HAP-1 (cell line): ENCODE results near the gene STN1.

Source experiments
- DNase-seq, 2 experiments: peaks; one replicate each; pipeline ENCODE4 v3.0.0-alpha.2; 2016 to 2020; ENCODE audit warnings: low spot score in 2 of 2
- H3K27me3 ChIP-seq: fragments of 250-450 bp; sonication (Bioruptor Pico); 2 replicates; pipeline ENCODE4 v1.5.1; 2020; ENCODE audit warnings: low read depth, mild to moderate bottlenecking, moderate library complexity
- H3K36me3 ChIP-seq: fragments of 250-450 bp; sonication (Bioruptor Pico); replicated peaks from 2 replicates; pipeline ENCODE4 v1.5.1; 2020; ENCODE audit warnings: mild to moderate bottlenecking
- H3K4me1 ChIP-seq: fragments of 250-450 bp; sonication (Bioruptor Pico); 2 replicates; pipeline ENCODE4 v1.5.1; 2020; ENCODE audit warnings: mild to moderate bottlenecking
- H3K4me3 ChIP-seq: fragments of 250-450 bp; sonication (Bioruptor Pico); 2 replicates; pipeline ENCODE4 v1.5.1; 2020; ENCODE audit warnings: mild to moderate bottlenecking, moderate library complexity
- H3K9me3 ChIP-seq: fragments of 250-450 bp; sonication (Bioruptor Pico); 2 replicates; pipeline ENCODE4 v1.5.1; 2020; ENCODE audit warnings: mild to moderate bottlenecking, moderate library complexity
- in situ Hi-C: fragments of 300-500 bp; cut with MboI; formaldehyde crosslinking; loops from 3 replicates; pipeline ENCODE4 v1.14.3; 2020; ENCODE audit warnings: low sequenced_read_pairs, inconsistent platforms, mixed read lengths

Gene STN1

GRCh38 chr10:103922659-103923058 lies 4.7 kb upstream of the STN1 start:
- Histone ChIP-seq H3K4me1 (peaks cover 5% of the 10 kb centered on the region), H3K9me3 (no peaks in the 10 kb centered on the region), H3K4me3 (no peak overlapping the region), H3K36me3 (no peaks in the 10 kb centered on the region), H3K27me3 (no peaks in the 10 kb centered on the region)
- DNase-seq = no peak
- in situ Hi-C loops = no loop called here

- H3K9me3 ChIP-seq = no peaks in the 10 kb centered on the region
- peaks cover 9% of the 10 kb centered on the region for H3K4me1 ChIP-seq
- DNase-seq = no peak
- H3K27me3 ChIP-seq = no peaks in the 10 kb centered on the region
- no peak overlapping the region for H3K4me3 ChIP-seq
- in situ Hi-C loops = no loop called here
- no peaks in the 10 kb centered on the region for H3K36me3 ChIP-seq
Observed at GRCh38 chr10:103921750-103922195, 3.8 kb upstream of the STN1 start.

GRCh38 chr10:103921248-103921647 lies 3.3 kb upstream of the STN1 start:
- Histone ChIP-seq H3K4me3 (no peak overlapping the region), H3K4me1 (peaks cover 14% of the 10 kb centered on the region), H3K27me3 (no peaks in the 10 kb centered on the region), H3K36me3 (no peaks in the 10 kb centered on the region), H3K9me3 (no peaks in the 10 kb centered on the region)
- in situ Hi-C loops = no loop called here
- DNase-seq = no peak

- in situ Hi-C loops = no loop called here
- Histone ChIP-seq H3K36me3 (no peaks in the 10 kb centered on the region), H3K9me3 (peaks cover 4% of the 10 kb centered on the region; the same call in 1 of the 2 replicates), H3K4me1 (peaks cover 17% of the 10 kb centered on the region), H3K4me3 (no peak overlapping the region), H3K27me3 (no peaks in the 10 kb centered on the region)
- no peak for DNase-seq
Observed at GRCh38 chr10:103919648-103920025, 1.7 kb upstream of the STN1 start.

- peak; percentile 31 to 59 for DNase-seq
- Histone ChIP-seq H3K9me3 (peaks cover 4% of the 10 kb centered on the region; the same call in 1 of the 2 replicates), H3K27me3 (no peaks in the 10 kb centered on the region), H3K36me3 (no peaks in the 10 kb centered on the region), H3K4me1 (peaks cover 17% of the 10 kb centered on the region), H3K4me3 (peak overlapping the region; percentile 52)
- in situ Hi-C loops = no loop called here
Observed at GRCh38 chr10:103917302-103918052, 507 bp downstream of the STN1 start.

- in situ Hi-C loops = no loop called here
- H3K27me3 ChIP-seq = no peaks in the 10 kb centered on the region
- no peaks in the 10 kb centered on the region for H3K36me3 ChIP-seq
- peak overlapping the region; percentile 52 for H3K4me3 ChIP-seq
- H3K4me1 ChIP-seq = peaks cover 17% of the 10 kb centered on the region
- peaks cover 4% of the 10 kb centered on the region; the same call in 1 of the 2 replicates for H3K9me3 ChIP-seq
- DNase-seq = no peak
Observed at GRCh38 chr10:103916876-103917275, 1.1 kb downstream of the STN1 start.

GRCh38 chr10:103916254-103916653 lies 1.7 kb downstream of the STN1 start:
- Histone ChIP-seq H3K36me3 (no peaks in the 10 kb centered on the region), H3K27me3 (no peaks in the 10 kb centered on the region), H3K9me3 (peaks cover 4% of the 10 kb centered on the region; the same call in 1 of the 2 replicates), H3K4me3 (no peak overlapping the region), H3K4me1 (peaks cover 17% of the 10 kb centered on the region)
- in situ Hi-C loops = no loop called here
- DNase-seq = no peak

- in situ Hi-C loops = no loop called here
- H3K27me3 ChIP-seq = no peaks in the 10 kb centered on the region
- peaks cover 17% of the 10 kb centered on the region for H3K4me1 ChIP-seq
- DNase-seq = no peak
- no peaks in the 10 kb centered on the region for H3K36me3 ChIP-seq
- H3K9me3 ChIP-seq = peaks cover 4% of the 10 kb centered on the region; the same call in 1 of the 2 replicates
- no peak overlapping the region for H3K4me3 ChIP-seq
Observed at GRCh38 chr10:103915796-103916195, 2.2 kb downstream of the STN1 start.

GRCh38 chr10:103912759-103913158 lies 5.2 kb downstream of the STN1 start:
- H3K9me3 ChIP-seq = peaks cover 4% of the 10 kb centered on the region; the same call in 1 of the 2 replicates
- in situ Hi-C loops = no loop called here
- no peak for DNase-seq

GRCh38 chr10:103911021-103911459 lies 6.9 kb downstream of the STN1 start:
- Histone ChIP-seq H3K36me3 (no peaks in the 10 kb centered on the region), H3K4me3 (no peak overlapping the region), H3K9me3 (peaks cover 4% of the 10 kb centered on the region; the same call in 1 of the 2 replicates), H3K4me1 (peaks cover 11% of the 10 kb centered on the region), H3K27me3 (no peaks in the 10 kb centered on the region)
- DNase-seq = no peak
- in situ Hi-C loops = no loop called here

More at GRCh38 chr10:103912759-103913158, 5.2 kb downstream of the STN1 start:
- Histone ChIP-seq H3K36me3 (no peaks in the 10 kb centered on the region), H3K4me3 (no peak overlapping the region), H3K4me1 (peaks cover 22% of the 10 kb centered on the region), H3K27me3 (no peaks in the 10 kb centered on the region)

- H3K4me1 ChIP-seq = peaks cover 11% of the 10 kb centered on the region
- DNase-seq = no peak
Observed at GRCh38 chr10:103910442-103911012, 7.5 kb downstream of the STN1 start.

GRCh38 chr10:103905441-103905840 lies 12.5 kb downstream of the STN1 start:
- in situ Hi-C loops = no loop called here
- Histone ChIP-seq H3K27me3 (no peaks in the 10 kb centered on the region), H3K9me3 (no peaks in the 10 kb centered on the region), H3K36me3 (no peaks in the 10 kb centered on the region; the same call in 1 of the 2 replicates), H3K4me3 (no peak overlapping the region), H3K4me1 (peaks cover 11% of the 10 kb centered on the region)
- no peak for DNase-seq

More at GRCh38 chr10:103910442-103911012, 7.5 kb downstream of the STN1 start:
- Histone ChIP-seq H3K9me3 (peaks cover 4% of the 10 kb centered on the region; the same call in 1 of the 2 replicates), H3K4me3 (no peak overlapping the region), H3K36me3 (no peaks in the 10 kb centered on the region), H3K27me3 (no peaks in the 10 kb centered on the region)
- in situ Hi-C loops = no loop called here

GRCh38 chr10:103901299-103901698 lies 16.7 kb downstream of the STN1 start:
- Histone ChIP-seq H3K36me3 (no peaks in the 10 kb centered on the region; the same call in 1 of the 2 replicates), H3K4me1 (no peaks in the 10 kb centered on the region; the same call in none of the 2 replicates), H3K27me3 (no peaks in the 10 kb centered on the region), H3K4me3 (no peak overlapping the region), H3K9me3 (no peaks in the 10 kb centered on the region)
- in situ Hi-C loops = no loop called here
- DNase-seq = no peak

- H3K36me3 ChIP-seq = no peaks in the 10 kb centered on the region
- H3K4me1 ChIP-seq = peaks cover 5% of the 10 kb centered on the region
- H3K27me3 ChIP-seq = no peaks in the 10 kb centered on the region
- H3K9me3 ChIP-seq = no peaks in the 10 kb centered on the region
- DNase-seq = no peak
- no peak overlapping the region for H3K4me3 ChIP-seq
- in situ Hi-C loops = loop anchor here (10.0 kb wide), 1 partner anchor 225 kb away; the partner anchor contains the start of gene SFR1
Observed at GRCh38 chr10:103899312-103899711, 18.7 kb downstream of the STN1 start.
